GM12878 (cell line): Measurements from ENCODE around the gene ATP6V0E1. TPM values are rescaled to one million over a fixed set of nuclear protein-coding genes. Genes with fewer than 3 reads are reported as not detected.

Experiments used
- ATAC-seq: fragments of 200-7000 bp; cut with Tn5 transposase; 3 replicates; pipeline ENCODE4 v1.9.1; 2020; ENCODE audit warnings: mild to moderate bottlenecking, moderate library complexity
- BruUV-seq: library from RNA; stranded (reverse); fragments of 400-500 nt; replicated peaks from 2 replicates; lab custom pipeline; 2021; lab: Mats Ljungman, UMichigan
- CTCF ChIA-PET: fragments of 300-600 bp; sonication (Branson Sonifier 250); formaldehyde crosslinking; extraction: SDS; loops from one replicate; lab custom pipeline; 2021; ENCODE audit warnings: inconsistent platforms; lab: Yijun Ruan, JAX
- POLR2A ChIA-PET: fragments of 350-600 bp; formaldehyde crosslinking; extraction: SDS; loops from one replicate; lab custom pipeline; 2021; ENCODE audit warnings: inconsistent platforms; lab: Charles Lee
- RAD21 ChIA-PET: fragments of 300-600 bp; sonication (Branson Sonifier 250); formaldehyde crosslinking; loops from one replicate; lab custom pipeline; 2023; ENCODE audit warnings: antibody characterized with exemption; ENCODE audit not compliant: unreplicated experiment; lab: Charles Lee
- SMC1A ChIA-PET: fragments of 300-600 bp; sonication (Branson Sonifier 250); formaldehyde crosslinking; loops from one replicate; lab custom pipeline; 2023; ENCODE audit not compliant: unreplicated experiment, uncharacterized antibody; lab: Charles Lee
- DNase-seq: peaks from one replicate; pipeline ENCODE4 v3.0.0-alpha.2; 2011; ENCODE audit warnings: low read depth, low spot score
- FAIRE-seq: peaks from 3 replicates; lab custom pipeline; 2011; peaks lifted over from hg19 to GRCh38; lab: Jason Lieb, UNC
- H2AFZ ChIP-seq: 2 replicates; pipeline ENCODE4 v1.6.0; 2011; ENCODE audit warnings: low read depth, low read length, control low read depth; ENCODE audit not compliant: control insufficient read depth
- H3K27ac ChIP-seq: 2 replicates; pipeline ENCODE4 v1.5.1; 2011; ENCODE audit warnings: control low read depth; ENCODE audit not compliant: control insufficient read depth, insufficient read depth
- H3K27me3 ChIP-seq, 2 experiments: replicated peaks in 1 of 2; 2 replicates each; pipeline versions ENCODE4 v1.6.0 to v1.6.1; 2011; ENCODE audit warnings: low read length in 1 of 2; ENCODE audit not compliant: control insufficient read depth in 2 of 2, insufficient read depth in 2 of 2
- H3K36me3 ChIP-seq, 2 experiments: 2 replicates each; pipeline ENCODE4 v1.5.1; 2011; ENCODE audit warnings: low read length in 1 of 2; ENCODE audit not compliant: control insufficient read depth in 2 of 2, insufficient read depth in 2 of 2
- H3K4me1 ChIP-seq: 2 replicates; pipeline ENCODE4 v1.6.1; 2011; ENCODE audit warnings: mild to moderate bottlenecking, low read length, moderate library complexity, mixed read lengths; ENCODE audit not compliant: control insufficient read depth, insufficient read depth
- H3K4me2 ChIP-seq: 2 replicates; pipeline ENCODE4 v1.6.0; 2011; ENCODE audit warnings: control low read depth; ENCODE audit not compliant: control insufficient read depth, insufficient read depth
- H3K4me3 ChIP-seq: fragments of 200-600 bp; sonication (generic); 2 replicates; pipeline ENCODE4 v1.5.1; 2016
- H3K79me2 ChIP-seq: 2 replicates; pipeline ENCODE4 v1.6.0; 2011; ENCODE audit warnings: low read length; ENCODE audit not compliant: control insufficient read depth, insufficient read depth
- H3K9ac ChIP-seq: 2 replicates; pipeline ENCODE4 v1.8.0; 2011; ENCODE audit warnings: low read length, control low read depth, mixed read lengths; ENCODE audit not compliant: control insufficient read depth, insufficient read depth
- H3K9me3 ChIP-seq: replicated peaks from 3 replicates; pipeline ENCODE4 v1.5.1; 2011; ENCODE audit warnings: mild to moderate bottlenecking, low read length; ENCODE audit not compliant: control insufficient read depth, insufficient read depth
- H4K20me1 ChIP-seq: 2 replicates; pipeline ENCODE4 v1.6.0; 2011; ENCODE audit not compliant: control insufficient read depth, insufficient read depth
- IKZF1 ChIP-seq: fragments of 450-650 bp; conservative IDR thresholded peaks from 2 replicates; pipeline ENCODE4 v1.6.1; 2017; ENCODE audit warnings: antibody characterized with exemption, mild to moderate bottlenecking
- JUND ChIP-seq: IDR thresholded peaks from 2 replicates; pipeline ENCODE4 v1.6.1; 2012; ENCODE audit warnings: low read depth, mild to moderate bottlenecking, low read length, improper control_type of control experiment, moderate library complexity
- PBX3 ChIP-seq: IDR thresholded peaks from 2 replicates; pipeline ENCODE4 v1.6.1; 2011; ENCODE audit warnings: mild to moderate bottlenecking, low read depth, low read length, moderate library complexity; ENCODE audit not compliant: insufficient replicate concordance
- RELA ChIP-seq: fragments of 450-650 bp; IDR thresholded peaks from 2 replicates; pipeline ENCODE4 v1.8.0; 2014; ENCODE audit warnings: borderline replicate concordance; ENCODE audit not compliant: partially characterized antibody
- SP1 ChIP-seq: IDR thresholded peaks from one replicate; pipeline ENCODE4 v1.6.1; 2011; ENCODE audit warnings: low read depth, low read length
- TCF12 ChIP-seq: IDR thresholded peaks from 2 replicates; pipeline ENCODE4 v1.6.1; 2011; ENCODE audit warnings: low read depth, mild to moderate bottlenecking, low read length
- WGBS: methylation state at CpG from one replicate; pipeline ENCODE4 v1.1.6; 2016; ENCODE audit warnings: low lambda C conversion rate; ENCODE audit not compliant: insufficient replicate concordance, insufficient coverage; ENCODE audit errors: missing lambda C conversion rate; 5-methylcytosine and 5-hydroxymethylcytosine counted together
- in situ Hi-C: fragments of 300-500 bp; cut with MboI; formaldehyde crosslinking; loops from 9 replicates; pipeline ENCODE4 v1.14.3; 2018; ENCODE audit warnings: mixed read lengths
- intact Hi-C: fragments of 100-400 bp; cut with micrococcal nuclease; formaldehyde crosslinking; loops from one replicate; pipeline ENCODE4 v1.14.2; 2022; ENCODE audit not compliant: unreplicated experiment
- polyA plus RNA-seq, 11 experiments: library from polyadenylated mRNA; depleted of rRNA in 4 of 11; unstranded in 6 of 11; stranded (reverse) in 5 of 11; fragments of >200 nt; fragmentation: Nextera tagmentation in 4 of 11; fragmentation: Illumina TruSeq in 1 of 11; extraction: Ambion mirVana in 4 of 11; extraction: Trizol in 1 of 11; gene quantifications; 1 replicate in 1 of 11; 2 replicates in 10 of 11; pipeline versions ENCODE4 v1.2.1 to v1.2.3, GENCODE V29; 2011 to 2016; ENCODE audit warnings: inconsistent platforms in 2 of 11, missing spikeins in 2 of 11, low read depth in 1 of 11
- total RNA-seq, 4 experiments: library from RNA; depleted of rRNA in 3 of 4; stranded (reverse); fragments of >200 nt in 3 of 4; fragmentation: Illumina TruSeq in 1 of 4; extraction: Trizol in 1 of 4; gene quantifications; 2 replicates each; pipeline versions ENCODE4 v1.2.1 to v1.2.3, GENCODE V29; 2013 to 2021

The ATP6V0E1 gene
- total and polyA plus RNA-seq, 10 of the 15 experiments (the other 5 are each of a cell fraction or from before 2014, with no cell fraction given): 143 to 787 (median 306) TPM

- Histone ChIP-seq H4K20me1 (no peaks in the 10 kb centered on the region), H3K27ac (no peak overlapping the region), H3K9me3 (no peaks in the 10 kb centered on the region), H3K27me3 (no peaks in the 10 kb centered on the region)
- SMC1A ChIA-PET: no interaction called here
- RAD21 ChIA-PET: no interaction called here
- WGBS: 92% methylated on average over 7 of the region's 8 CpGs
- in situ Hi-C loops: no loop called here
- no peak for ATAC-seq
- POLR2A ChIA-PET: no interaction called here
- no peak for TF ChIP-seq RELA
- TF ChIP-seq TCF12: no peak
- TF ChIP-seq, all 136 proteins: peak for 0
- peaks cover 4% of the 10 kb centered on the region for H3K79me2 ChIP-seq
- peaks cover 0 to 6% of the 10 kb centered on the region in 2 experiments; a peak in 1 of 4 replicates for H3K36me3 ChIP-seq
- FAIRE-seq (no peak), DNase-seq (no peak)
- no peak overlapping the region for H3K4me3 ChIP-seq
- no peak overlapping the region for H3K4me2 ChIP-seq
- intact Hi-C loops: no loop called here
- BruUV-seq: no TSS peak
- H2AFZ ChIP-seq: no peak overlapping the region
- CTCF ChIA-PET: no interaction called here
- H3K9ac ChIP-seq: no peak overlapping the region
- H3K4me1 ChIP-seq: no peaks in the 10 kb centered on the region
Observed at GRCh38 chr5:172954751-172955159, 28.8 kb upstream of the ATP6V0E1 start.

- 92% methylated on average over 3 of the region's 3 CpGs for WGBS
- H2AFZ ChIP-seq: no peak overlapping the region
- H3K9me3 ChIP-seq: no peaks in the 10 kb centered on the region
- H3K79me2 ChIP-seq: peaks cover 12% of the 10 kb centered on the region
- no peak overlapping the region for H3K27ac ChIP-seq
- intact Hi-C loops: no loop called here
- no peak overlapping the region for H3K4me3 ChIP-seq
- BruUV-seq: no TSS peak
- H3K36me3 ChIP-seq: peaks cover 0 to 6% of the 10 kb centered on the region in 2 experiments; a peak in 1 of 4 replicates
- no peaks in the 10 kb centered on the region for H4K20me1 ChIP-seq
- RAD21 ChIA-PET: no interaction called here
- FAIRE-seq (no peak), ATAC-seq (no peak), DNase-seq (no peak)
- in situ Hi-C loops: no loop called here
- no peak for TF ChIP-seq SP1
- no peak for TF ChIP-seq IKZF1
- no peak for TF ChIP-seq PBX3
- no peak for TF ChIP-seq JUND
- CTCF ChIA-PET: interaction anchor here (0.9 kb wide), 1 partner anchor 241 kb away, joined by 3 read pairs; no protein-coding TSS in a partner anchor
- no peaks in the 10 kb centered on the region; the same call in 1 of the 2 replicates for H3K4me1 ChIP-seq
- H3K27me3 ChIP-seq: no peaks in the 10 kb centered on the region
- SMC1A ChIA-PET: no interaction called here
- H3K9ac ChIP-seq: no peak overlapping the region
- POLR2A ChIA-PET: no interaction called here
- H3K4me2 ChIP-seq: no peak overlapping the region
Observed at GRCh38 chr5:172956228-172956627, 27.3 kb upstream of the ATP6V0E1 start.
